ENCODE measurements around the gene PPIL1.
"Not testable (repeated sequence)": the region's sequence is repeated elsewhere in the genome, so short reads cannot be mapped to it uniquely, and the experiment has no call there.

Gene PPIL1

GRCh38 chr6:36817176-36817817 is 57.3 kb downstream of the PPIL1 start:
- no peak for DNase-seq (ENCODE audit: low spot score)

DNA sequence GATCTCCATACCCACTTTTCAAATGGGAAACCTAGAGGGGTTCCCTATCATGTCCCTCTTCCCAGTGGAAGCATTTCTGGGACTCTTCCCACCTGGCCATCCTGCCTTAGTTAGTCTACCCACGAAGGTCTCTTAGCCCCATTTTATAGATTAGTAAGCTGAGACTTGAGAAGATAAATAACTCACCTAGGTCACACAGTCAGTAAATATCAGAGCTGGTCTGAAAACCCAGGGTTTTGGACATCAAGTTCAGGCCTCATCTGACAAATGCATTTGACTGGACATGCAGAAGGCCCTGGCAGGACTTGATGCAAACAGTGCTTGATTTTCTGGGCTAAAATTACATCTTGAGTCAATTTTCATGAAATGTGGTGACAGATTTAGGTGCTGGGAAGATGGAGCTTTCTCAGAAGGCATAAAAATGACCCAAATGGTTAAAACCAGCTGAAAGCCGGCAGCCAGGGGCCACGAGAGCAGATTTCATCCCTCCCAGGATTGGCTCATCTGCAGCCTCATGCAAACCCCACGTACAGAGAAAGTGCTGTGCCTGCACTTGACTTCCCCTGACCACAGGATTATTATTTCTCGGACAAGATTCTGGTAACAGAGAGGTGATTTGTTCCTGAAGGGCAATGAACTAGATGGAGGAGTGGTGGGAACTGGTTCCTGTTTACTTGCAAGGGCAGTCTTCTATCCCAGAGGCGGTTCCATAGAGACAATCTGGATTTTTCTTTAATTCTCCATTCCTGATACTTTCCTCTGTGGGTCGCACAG is 58.5 kb downstream of the PPIL1 start:
- DNase-seq (ENCODE audit: low spot score) = no peak

DNA sequence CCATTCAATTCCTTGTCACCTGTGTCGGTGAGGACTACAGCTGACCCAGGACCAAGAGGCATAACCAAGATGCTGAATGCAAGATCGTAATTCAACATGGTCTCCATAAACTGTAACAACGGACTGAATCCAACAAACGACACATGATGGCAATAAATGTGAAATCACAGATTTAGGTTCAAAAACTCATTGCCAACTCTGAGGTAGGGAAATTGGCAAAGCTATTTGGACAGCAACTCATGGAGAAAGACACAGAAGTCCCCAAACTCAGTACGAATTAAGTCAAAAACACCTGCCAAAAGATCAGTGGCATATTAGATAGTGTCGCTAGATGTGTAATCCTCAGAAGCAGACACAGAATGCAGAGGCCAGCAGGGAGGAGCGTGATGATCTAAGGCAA is 60.4 kb downstream of the PPIL1 start:
- no peak for DNase-seq (ENCODE audit: low spot score)

DNA sequence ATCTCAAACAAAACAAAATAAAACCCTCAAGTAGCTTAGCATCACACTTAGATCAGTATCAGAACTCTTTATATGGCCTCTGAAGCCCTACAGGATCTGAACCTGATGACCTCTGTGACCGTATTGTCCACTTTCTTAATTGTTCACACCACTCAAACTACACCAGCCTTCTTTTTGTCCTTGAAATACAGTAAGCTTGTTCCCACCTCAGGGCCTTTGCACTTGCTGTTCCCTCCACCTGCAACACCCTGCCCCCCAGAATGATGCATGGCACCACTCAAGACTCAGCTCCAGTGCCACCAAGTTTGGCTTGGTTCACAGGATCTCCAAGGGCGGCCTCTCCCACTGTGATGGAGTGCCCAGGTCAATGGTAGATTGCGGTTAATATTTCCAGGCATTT is 61.1 kb downstream of the PPIL1 start:
- DNase-seq (ENCODE audit: low spot score) = no peak

GRCh38 chr6:36813047-36813446 is 61.6 kb downstream of the PPIL1 start:
- not testable (repeated sequence) for DNase-seq (ENCODE audit: low spot score)

DNA sequence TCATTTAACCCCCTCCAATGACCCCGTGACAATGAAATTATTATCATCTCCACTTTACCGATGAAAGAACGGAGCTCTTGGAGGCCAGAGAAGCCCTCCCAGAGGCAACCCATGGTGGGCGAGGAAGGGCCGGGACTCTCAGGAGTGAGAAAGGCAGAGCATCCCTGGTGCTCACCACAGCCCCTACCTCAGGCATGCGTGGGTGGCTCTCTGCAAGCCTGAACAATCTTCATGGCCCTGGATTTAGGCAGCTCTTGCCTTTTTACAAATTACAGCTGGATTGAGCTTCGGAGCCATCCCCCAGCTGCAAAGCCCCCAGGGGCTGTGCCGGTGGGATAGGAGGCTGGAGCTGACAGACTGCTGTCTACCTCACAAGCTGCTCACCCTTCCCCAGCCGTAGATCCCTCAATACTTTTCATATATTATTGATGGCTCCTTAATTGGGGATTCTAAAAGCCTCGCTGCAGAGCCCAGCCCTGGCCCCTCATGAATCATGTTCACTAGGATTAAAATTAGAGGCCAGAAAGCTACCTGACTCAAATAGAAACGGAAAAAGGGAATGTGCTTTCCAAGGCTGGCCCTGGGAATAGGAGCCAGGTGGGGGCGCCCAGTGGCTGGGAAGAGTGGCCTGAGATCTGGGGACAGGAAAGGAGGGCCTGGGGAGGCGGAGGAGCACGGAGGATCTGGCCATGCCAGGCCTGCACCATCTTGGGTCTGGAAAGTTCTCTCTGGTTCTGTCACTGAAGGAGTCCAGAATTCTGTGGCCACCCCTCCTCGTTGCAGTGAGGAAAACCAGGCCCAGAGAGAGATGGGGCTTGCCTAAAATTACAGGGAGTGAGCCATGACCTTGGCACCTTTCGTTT is 64.4 kb downstream of the PPIL1 start:
- DNase-seq (ENCODE audit: low spot score) = no peak

- DNase-seq (ENCODE audit: low spot score) = no peak
Observed at GRCh38 chr6:36809156-36809555, 65.4 kb downstream of the PPIL1 start.

DNA sequence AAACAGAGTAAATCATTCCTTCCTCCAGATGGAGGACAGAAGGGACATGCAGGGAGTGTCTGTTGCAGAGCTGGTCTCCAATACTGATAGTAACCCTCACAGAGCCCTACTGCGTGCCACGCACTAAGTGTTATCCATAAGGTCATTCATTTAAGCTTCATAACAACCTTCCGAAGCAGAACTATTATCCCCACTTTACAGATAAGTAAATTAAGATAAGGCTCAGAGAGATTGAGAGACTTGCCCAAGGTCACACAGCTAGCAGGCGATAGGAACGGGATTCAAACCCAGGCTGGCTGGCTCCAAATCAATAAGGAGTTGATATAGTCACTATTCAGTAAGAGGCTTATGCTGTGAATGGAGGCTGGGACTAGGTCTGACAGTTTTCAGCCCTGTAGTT is 66.0 kb downstream of the PPIL1 start:
- no peak for DNase-seq (ENCODE audit: low spot score)

- no peak for DNase-seq (ENCODE audit: low spot score)
Observed at GRCh38 chr6:36807750-36808149, 66.9 kb downstream of the PPIL1 start.

DNA sequence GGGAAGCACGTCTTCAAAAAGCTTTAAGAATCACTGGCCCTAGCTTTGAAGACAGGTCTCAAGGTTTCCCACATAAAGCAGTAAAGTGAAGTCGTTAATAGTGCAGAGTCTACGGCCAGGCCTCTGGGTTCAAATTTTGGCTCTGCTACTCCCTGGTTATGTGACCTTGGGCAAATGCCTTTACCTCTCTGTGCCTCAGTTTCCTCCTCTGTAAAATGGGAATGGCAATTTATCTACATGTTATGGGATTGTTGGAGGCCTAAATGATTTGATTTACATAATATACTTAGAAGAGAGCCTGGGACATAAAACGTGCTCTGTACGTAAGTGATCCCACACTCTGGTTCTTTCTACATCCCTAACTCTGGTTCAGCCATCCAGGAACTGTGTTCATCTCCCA is 67.5 kb downstream of the PPIL1 start:
- DNase-seq (ENCODE audit: low spot score) = no peak

DNA sequence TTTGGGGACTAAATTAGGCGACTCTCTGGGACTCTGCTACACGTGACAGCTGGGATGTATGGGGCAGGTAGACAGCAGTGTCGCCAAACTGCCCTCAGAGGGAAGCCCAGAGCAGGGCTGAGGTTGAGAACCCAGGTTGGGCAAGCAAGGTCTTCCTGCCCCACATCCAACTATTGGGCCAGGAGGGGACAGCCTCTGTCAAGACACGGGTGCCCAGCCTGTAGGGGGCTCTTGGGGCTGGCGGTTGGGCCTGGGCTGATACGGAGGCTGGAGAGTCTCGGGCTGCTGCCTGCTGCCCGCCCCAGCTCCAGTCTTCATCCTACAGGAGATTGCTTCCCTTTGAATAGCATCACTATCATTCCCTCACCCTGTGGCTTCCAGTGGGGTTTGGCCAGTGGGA is 68.7 kb downstream of the PPIL1 start:
- no peak for DNase-seq (ENCODE audit: low spot score)

GRCh38 chr6:36805096-36805797 is 69.4 kb downstream of the PPIL1 start:
- no peak for DNase-seq (ENCODE audit: low spot score)

All from CD4-positive, alpha-beta T cell treated with Interleukin-15 for 4 hours (primary cell).